Activated naive CD8-positive, alpha-beta T cell treated with anti-CD3 and anti-CD28 coated beads for 36 hours (primary cell): Measurements from ENCODE around the gene SSBP3. TPM values are rescaled to one million over a fixed set of nuclear protein-coding genes. Genes with fewer than 3 reads are reported as not detected.
A peak's percentile ranks its signal among the peaks of the same experiment; 100 is the strongest.
"Not testable (repeated sequence)": the region's sequence is repeated elsewhere in the genome, so short reads cannot be mapped to it uniquely, and the experiment has no call there.

Source experiments
- DNase-seq: peaks from one replicate; pipeline ENCODE4 v3.0.0; 2021
- H3K27ac Mint-ChIP-seq: one replicate; pipeline ENCODE4 v1.8.0; 2022; ENCODE audit warnings: mild to moderate bottlenecking, moderate library complexity, mixed read lengths
- H3K27me3 Mint-ChIP-seq: one replicate; pipeline ENCODE4 v1.8.0; 2022; ENCODE audit warnings: mild to moderate bottlenecking, mixed read lengths
- H3K36me3 Mint-ChIP-seq: one replicate; pipeline ENCODE4 v1.8.0; 2021; ENCODE audit warnings: mild to moderate bottlenecking, mixed read lengths
- H3K4me1 Mint-ChIP-seq: one replicate; pipeline ENCODE4 v1.8.0; 2021; ENCODE audit warnings: mixed read lengths
- H3K4me3 Mint-ChIP-seq: one replicate; pipeline ENCODE4 v1.8.0; 2022; ENCODE audit warnings: mild to moderate bottlenecking, moderate library complexity, mixed read lengths
- H3K9me3 Mint-ChIP-seq: one replicate; pipeline ENCODE4 v1.8.0; 2022; ENCODE audit warnings: mixed read lengths
- total RNA-seq, 2 experiments: library from RNA; stranded (reverse); gene quantifications; one replicate each; pipeline ENCODE4 v1.2.3, GENCODE V29; 2021

SSBP3 gene
- total RNA-seq, 2 experiments from 2014 or later, result 62.8 to 65.4 TPM

DNA sequence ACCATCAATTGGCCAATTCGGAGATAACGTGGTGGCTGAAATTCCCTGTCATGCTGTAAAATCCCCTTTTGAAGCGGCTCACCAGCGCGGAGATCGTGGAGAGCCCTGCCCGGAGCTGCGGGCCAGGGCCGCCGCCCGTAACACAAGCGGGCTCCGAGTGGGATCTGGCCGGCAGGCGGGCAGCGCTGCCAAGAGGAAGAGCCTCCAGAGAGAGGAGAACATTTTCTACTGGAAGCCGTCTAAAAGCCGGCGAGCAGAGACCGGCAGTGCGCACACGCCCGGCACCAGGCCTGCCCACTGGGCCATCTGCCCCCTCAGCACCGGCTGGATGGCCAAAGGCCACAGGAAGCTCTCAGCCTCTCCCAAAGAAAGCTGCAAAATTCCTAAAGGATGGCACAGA is 15.5 kb downstream of the SSBP3 start:
- Mint-ChIP-seq H3K9me3 (no peaks in the 10 kb centered on the region), H3K4me3 (no peak overlapping the region), H3K36me3 (peaks cover 15% of the 10 kb centered on the region), H3K27ac (no peak overlapping the region), H3K4me1 (peaks cover 36% of the 10 kb centered on the region), H3K27me3 (no peaks in the 10 kb centered on the region)
- no peak for DNase-seq

DNA sequence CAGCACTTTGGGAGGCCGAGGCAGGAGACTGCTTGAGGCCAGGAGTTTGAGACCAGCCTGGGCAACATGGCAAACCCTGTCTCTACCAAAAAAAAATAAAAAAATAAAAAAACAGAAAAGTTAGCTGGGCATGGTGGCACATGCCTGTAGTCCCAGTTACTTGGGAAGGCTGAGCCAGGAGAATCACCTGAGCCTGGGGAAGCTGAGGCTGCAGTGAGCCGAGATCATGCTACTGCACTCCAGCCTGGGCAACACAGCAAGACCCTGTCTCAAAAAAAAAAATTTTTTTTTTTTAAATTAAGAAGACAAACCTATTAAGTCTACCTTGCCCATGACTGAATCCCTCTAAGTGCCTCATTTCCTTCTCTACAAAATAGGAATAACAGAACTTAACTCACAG is 16.6 kb downstream of the SSBP3 start:
- not testable (repeated sequence) for H3K27me3 Mint-ChIP-seq, H3K9me3 Mint-ChIP-seq, H3K4me3 Mint-ChIP-seq, DNase-seq, H3K27ac Mint-ChIP-seq
- H3K4me1 Mint-ChIP-seq, result peaks cover 42% of the 10 kb centered on the region
- H3K36me3 Mint-ChIP-seq, result peaks cover 10% of the 10 kb centered on the region

DNA sequence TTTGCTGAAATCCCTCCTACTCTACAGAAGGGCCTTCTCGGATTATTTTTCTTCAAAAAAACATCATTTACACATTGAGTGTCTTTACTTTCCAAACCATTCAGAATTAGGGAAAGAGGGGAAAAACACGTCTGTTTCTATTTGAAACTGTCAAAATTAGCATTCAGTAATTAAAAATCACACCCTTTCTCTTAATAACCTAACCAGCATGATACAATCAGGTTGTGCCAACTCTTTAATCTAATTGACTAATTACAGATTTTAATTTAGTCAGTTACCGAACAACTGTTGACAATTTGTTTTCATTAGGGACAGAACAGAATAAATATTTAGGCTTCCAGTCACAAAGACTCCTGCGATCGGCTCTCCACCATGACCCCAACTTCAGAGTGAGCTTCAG is 18.8 kb downstream of the SSBP3 start:
- no peaks in the 10 kb centered on the region for H3K27me3 Mint-ChIP-seq

DNA sequence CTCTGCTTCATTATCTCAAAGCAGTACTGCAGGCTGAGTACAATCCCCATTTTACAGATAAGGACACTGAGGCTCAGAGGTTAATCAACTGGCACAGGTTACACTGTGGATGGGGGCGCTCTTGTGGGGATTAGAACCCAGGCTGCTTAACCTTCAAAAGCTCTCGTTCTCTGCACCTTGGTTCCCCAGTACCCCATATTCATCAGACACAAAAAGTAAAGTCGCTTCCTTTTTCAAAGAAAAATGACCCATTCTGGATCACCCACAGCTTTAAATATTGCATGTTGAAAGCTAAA is 20.5 kb downstream of the SSBP3 start:
- no peaks in the 10 kb centered on the region for H3K9me3 Mint-ChIP-seq
- H3K27me3 Mint-ChIP-seq, result no peaks in the 10 kb centered on the region
- no peak for DNase-seq
- no peak overlapping the region for H3K27ac Mint-ChIP-seq
- peaks cover 46% of the 10 kb centered on the region for H3K4me1 Mint-ChIP-seq
- H3K4me3 Mint-ChIP-seq, result no peak overlapping the region
- H3K36me3 Mint-ChIP-seq, result peaks cover 11% of the 10 kb centered on the region

More for the DNA sequence above, 18.8 kb downstream of the SSBP3 start:
- Mint-ChIP-seq H3K36me3 (peaks cover 3% of the 10 kb centered on the region), H3K4me3 (no peak overlapping the region), H3K9me3 (no peaks in the 10 kb centered on the region), H3K27ac (no peak overlapping the region), H3K4me1 (peaks cover 41% of the 10 kb centered on the region)
- no peak for DNase-seq

DNA sequence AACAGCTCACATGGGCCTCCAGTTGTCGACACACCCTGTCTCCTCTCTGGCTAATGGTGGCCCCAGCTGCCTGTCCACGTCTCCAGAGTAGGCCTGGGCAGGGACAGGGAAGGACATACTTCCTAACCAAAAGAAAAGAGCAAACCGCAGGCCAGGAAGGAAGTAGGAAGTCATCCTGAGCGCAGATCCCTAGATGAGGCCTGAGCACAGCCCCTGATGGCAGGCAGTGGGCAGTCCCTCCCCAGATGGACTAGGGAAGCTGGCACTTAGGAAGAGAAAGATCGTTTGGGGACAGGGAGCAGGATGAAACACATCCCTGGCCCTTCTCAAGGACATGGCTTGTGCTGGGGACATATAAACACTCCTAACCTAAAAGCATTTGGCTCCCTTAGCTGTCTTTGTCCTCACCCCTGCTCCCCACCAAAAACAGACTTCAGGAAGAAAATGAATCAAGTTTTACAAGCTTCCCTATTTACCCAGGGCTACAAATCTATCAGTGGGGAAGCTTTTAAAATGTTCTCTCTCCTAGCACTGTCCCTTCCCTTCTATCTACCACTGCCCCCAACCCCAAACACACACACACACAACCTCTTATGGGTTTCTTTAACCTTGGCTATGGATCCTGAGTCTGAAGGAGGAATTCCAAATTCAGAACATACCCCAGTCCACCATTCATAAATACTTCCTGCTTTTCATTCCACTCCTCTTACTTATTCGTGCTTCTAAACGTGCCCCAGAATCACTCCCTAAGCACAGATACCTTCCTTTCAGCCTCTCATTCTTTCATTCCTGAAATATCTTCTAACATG is 21.1 kb downstream of the SSBP3 start:
- peaks cover 52% of the 10 kb centered on the region for H3K4me1 Mint-ChIP-seq
- no peaks in the 10 kb centered on the region for H3K27me3 Mint-ChIP-seq
- H3K27ac Mint-ChIP-seq, result no peak overlapping the region
- DNase-seq, result no peak
- H3K4me3 Mint-ChIP-seq, result no peak overlapping the region
- H3K9me3 Mint-ChIP-seq, result no peaks in the 10 kb centered on the region
- H3K36me3 Mint-ChIP-seq, result peaks cover 16% of the 10 kb centered on the region

DNA sequence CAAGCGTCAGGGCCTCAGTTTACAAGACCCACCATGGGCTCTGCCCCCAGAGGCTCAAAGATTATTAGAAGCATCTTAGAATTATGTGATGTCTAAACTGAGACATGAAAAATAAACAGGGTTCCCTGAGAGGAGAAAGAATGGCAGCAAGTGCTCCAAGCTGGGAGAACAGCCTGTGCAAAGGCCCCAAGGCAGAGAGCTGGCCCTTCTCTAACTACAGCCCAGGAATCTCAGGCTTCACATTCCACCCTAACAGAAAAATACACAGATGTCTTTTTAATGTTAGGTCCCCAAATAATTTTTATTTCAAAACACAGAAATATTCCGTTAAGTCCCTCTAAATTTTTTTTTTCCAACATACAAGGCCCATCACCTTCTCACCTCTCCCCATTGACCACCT is 21.7 kb downstream of the SSBP3 start:
- H3K27me3 Mint-ChIP-seq, result no peaks in the 10 kb centered on the region

DNA sequence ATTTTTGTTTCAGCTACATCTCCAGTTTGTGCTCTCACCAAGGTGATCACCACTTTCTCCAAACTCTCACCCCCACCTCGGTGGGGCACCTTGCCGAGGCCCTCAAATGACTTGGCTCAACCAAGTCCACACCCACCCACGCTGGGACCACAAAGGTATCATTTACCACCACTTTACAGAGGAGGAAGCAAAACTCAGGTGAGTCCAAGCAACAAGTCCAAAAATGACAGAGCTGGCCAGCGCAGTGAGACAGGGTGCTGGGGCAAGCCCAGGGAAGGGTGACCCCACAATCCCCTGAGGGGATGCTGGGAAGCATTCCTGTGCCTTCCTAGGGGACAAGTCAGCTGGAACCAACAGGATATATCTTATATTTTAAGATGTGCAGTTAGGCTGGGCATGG is 24.7 kb downstream of the SSBP3 start:
- H3K4me3 Mint-ChIP-seq, result no peak overlapping the region
- H3K27ac Mint-ChIP-seq, result peak overlapping the region; percentile 64
- H3K4me1 Mint-ChIP-seq, result peaks cover 63% of the 10 kb centered on the region
- peaks cover 20% of the 10 kb centered on the region for H3K36me3 Mint-ChIP-seq
- H3K9me3 Mint-ChIP-seq, result no peaks in the 10 kb centered on the region
- DNase-seq, result no peak
- H3K27me3 Mint-ChIP-seq, result no peaks in the 10 kb centered on the region

More for the DNA sequence above, 21.7 kb downstream of the SSBP3 start:
- no peak overlapping the region for H3K27ac Mint-ChIP-seq
- H3K9me3 Mint-ChIP-seq, result no peaks in the 10 kb centered on the region
- no peak overlapping the region for H3K4me3 Mint-ChIP-seq
- peaks cover 56% of the 10 kb centered on the region for H3K4me1 Mint-ChIP-seq
- no peak for DNase-seq
- peaks cover 18% of the 10 kb centered on the region for H3K36me3 Mint-ChIP-seq

DNA sequence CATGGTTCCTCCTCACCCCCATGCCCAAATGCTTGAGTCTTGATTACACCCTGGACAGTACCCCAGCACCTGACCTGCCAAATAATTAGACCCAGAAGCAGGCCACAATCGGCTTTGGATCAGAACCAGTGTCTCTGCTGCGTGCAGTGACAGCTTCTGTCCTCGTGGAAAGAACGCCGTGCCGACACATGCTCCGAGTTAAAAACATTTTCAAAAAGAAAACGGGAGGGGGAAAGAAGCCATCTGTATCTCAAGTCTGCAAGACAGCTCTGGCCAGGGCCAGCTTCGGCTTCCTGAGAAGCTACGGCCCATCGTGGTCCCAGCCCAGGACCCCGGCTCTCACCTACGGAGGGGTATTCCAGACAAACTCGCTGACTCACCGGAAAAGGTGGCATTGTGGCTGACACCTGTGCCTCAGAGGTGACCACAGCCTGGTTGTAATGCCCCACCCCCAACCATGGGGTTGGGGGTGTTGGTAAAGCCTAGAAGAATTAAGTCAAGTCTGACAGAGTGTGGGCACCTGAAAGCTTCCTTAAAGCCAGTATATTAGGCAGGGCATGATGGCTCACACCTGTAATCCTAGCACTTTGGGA is 25.8 kb downstream of the SSBP3 start:
- H3K9me3 Mint-ChIP-seq, result no peaks in the 10 kb centered on the region
- DNase-seq, result peak; percentile 60
- H3K27ac Mint-ChIP-seq, result no peak overlapping the region
- H3K4me1 Mint-ChIP-seq, result peaks cover 71% of the 10 kb centered on the region
- H3K27me3 Mint-ChIP-seq, result no peaks in the 10 kb centered on the region
- no peak overlapping the region for H3K4me3 Mint-ChIP-seq
- H3K36me3 Mint-ChIP-seq, result peaks cover 25% of the 10 kb centered on the region

DNA sequence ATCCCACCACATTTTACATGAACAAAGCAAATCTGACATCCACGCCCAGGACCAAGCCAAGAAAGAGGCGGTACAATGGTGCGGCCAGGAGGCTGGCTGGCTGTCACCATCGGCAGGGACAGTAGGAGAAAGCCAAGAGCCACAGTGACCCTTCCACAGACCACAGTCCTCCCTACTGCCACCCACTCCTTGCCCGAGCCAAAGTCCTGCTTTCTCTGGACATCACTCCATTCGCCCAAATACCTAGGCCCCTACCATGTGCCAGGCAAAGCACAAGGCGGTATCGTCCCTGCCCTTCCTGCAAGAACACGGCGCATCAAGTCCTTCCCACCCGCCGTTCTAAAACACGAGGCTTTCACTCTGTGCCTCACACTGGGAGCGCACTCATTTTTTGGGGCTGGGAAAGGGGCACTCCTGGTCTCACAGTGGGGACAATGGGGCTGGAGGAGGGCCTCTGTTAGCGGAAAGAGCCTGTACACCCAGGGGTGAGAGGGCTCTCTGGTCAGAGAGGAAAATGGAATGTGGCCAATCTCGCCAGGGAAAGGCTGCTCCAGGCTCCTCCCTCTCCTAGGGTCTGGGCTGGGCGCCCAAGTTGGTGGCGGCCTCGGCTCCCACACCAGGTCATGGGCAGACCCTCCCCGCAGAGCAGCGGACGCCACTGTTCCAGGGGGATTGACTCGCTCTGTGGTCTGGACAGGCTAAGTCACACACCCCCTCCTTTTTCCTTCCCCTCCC is 26.5 kb downstream of the SSBP3 start:
- no peak overlapping the region for H3K27ac Mint-ChIP-seq
- H3K4me3 Mint-ChIP-seq, result no peak overlapping the region
- H3K27me3 Mint-ChIP-seq, result no peaks in the 10 kb centered on the region
- no peaks in the 10 kb centered on the region for H3K9me3 Mint-ChIP-seq
- H3K36me3 Mint-ChIP-seq, result peaks cover 28% of the 10 kb centered on the region
- H3K4me1 Mint-ChIP-seq, result peaks cover 73% of the 10 kb centered on the region
- no peak for DNase-seq

DNA sequence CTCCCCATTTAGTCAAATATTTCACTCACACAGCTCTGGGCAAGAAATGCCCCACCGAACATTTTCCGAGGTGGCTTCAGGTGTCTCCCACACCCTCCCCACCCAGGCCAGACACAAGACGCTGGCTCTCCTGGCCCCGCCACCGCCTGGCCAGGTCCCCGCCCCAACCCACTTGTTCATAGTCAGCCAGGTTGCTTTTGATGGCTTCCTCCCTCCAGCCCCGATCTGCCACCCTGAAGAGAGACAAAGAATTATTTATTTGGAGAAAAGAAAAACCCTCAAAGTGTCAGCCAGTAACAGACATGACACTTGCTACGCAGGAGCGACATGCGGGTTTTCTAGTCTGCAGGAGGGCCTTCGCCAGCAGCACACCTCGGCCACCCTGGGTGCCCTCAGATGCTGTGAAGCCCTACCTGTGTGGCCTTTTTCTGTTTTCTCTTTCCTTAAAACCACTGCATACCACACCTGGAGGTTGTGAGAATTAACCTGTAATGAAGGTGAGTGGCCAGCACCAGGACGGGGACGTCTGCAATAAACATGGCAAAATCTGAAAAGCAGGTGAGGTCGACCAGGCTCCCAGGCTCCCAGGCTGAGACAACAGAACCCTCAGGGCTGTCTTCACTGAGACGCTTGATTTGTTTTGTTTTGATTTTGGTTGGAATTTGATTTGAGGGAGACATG is 27.2 kb downstream of the SSBP3 start:
- H3K9me3 Mint-ChIP-seq, result no peaks in the 10 kb centered on the region
- H3K36me3 Mint-ChIP-seq, result peaks cover 28% of the 10 kb centered on the region
- DNase-seq, result no peak
- H3K27ac Mint-ChIP-seq, result no peak overlapping the region
- H3K27me3 Mint-ChIP-seq, result no peaks in the 10 kb centered on the region
- H3K4me3 Mint-ChIP-seq, result no peak overlapping the region
- H3K4me1 Mint-ChIP-seq, result peaks cover 76% of the 10 kb centered on the region

DNA sequence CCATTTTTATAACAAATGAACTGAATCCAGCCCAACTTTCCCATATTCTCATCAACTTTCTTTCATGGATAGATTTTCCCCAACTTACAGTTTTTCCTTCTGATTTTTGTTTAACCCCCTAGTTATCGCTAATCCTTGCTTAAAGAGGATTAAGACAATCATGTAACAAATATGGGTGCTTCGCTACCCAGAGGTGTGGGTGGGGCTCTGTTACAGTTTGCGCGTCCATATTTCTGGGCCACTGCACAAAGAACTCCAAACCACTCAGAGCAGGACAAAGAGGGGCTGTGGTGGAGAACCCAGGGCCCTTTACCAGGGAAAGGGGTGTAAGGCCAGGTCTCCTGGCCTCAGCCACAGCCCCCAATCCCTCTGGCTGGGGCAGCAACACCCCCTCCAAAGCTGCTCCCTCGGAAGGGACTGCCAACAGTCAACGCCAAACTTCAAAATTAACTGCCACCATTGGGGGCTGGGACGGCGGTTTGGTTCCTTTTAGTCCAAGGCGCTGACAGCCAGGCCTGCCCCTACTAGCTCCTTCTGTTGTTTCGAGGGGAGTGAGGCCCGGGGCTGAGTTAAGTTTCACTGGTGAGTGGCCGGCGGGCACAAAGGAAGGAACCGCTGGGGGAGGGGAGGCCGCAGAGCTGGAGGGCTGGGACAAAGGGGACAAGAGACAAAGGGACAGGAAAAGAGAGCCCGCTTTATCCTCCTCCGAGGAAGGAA is 27.9 kb downstream of the SSBP3 start:
- no peak for DNase-seq
- peaks cover 28% of the 10 kb centered on the region for H3K36me3 Mint-ChIP-seq
- no peak overlapping the region for H3K27ac Mint-ChIP-seq
- no peaks in the 10 kb centered on the region for H3K27me3 Mint-ChIP-seq
- H3K9me3 Mint-ChIP-seq, result no peaks in the 10 kb centered on the region
- peaks cover 77% of the 10 kb centered on the region for H3K4me1 Mint-ChIP-seq
- H3K4me3 Mint-ChIP-seq, result no peak overlapping the region

DNA sequence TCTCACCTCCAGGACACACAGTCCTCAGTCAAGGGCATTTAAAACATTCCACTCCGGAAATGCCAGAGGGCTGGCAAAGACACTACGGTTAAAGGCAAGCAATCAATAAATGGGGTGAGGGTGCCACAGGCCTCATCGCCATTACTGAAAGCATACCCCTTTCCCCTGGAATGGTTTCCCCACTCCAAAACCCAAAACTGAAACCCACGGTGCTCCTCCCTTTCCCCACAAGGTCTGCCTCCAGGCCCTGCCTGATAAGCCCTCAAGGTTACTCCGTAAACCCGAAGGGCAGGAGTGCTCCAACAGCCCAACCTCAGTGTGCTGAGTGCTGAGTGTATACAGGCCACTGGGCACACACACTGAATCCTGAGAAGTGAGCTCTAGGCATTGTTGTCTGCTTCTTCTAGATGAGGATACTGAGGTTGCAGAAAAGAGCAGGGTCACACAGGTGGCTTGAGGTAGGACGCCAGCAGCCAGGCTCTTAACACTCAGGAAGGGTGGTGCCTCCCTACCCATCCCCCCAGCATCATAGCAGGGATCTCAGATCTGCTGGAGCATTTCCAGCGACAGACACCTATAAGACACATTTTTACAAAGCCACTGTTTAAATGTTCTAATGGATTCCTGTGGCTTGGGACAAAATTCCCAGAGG is 29.0 kb downstream of the SSBP3 start:
- Mint-ChIP-seq H3K27me3 (no peaks in the 10 kb centered on the region), H3K36me3 (peaks cover 31% of the 10 kb centered on the region), H3K4me3 (no peak overlapping the region), H3K9me3 (no peaks in the 10 kb centered on the region), H3K27ac (peak overlapping the region; percentile 70), H3K4me1 (peaks cover 85% of the 10 kb centered on the region)
- DNase-seq, result no peak

DNA sequence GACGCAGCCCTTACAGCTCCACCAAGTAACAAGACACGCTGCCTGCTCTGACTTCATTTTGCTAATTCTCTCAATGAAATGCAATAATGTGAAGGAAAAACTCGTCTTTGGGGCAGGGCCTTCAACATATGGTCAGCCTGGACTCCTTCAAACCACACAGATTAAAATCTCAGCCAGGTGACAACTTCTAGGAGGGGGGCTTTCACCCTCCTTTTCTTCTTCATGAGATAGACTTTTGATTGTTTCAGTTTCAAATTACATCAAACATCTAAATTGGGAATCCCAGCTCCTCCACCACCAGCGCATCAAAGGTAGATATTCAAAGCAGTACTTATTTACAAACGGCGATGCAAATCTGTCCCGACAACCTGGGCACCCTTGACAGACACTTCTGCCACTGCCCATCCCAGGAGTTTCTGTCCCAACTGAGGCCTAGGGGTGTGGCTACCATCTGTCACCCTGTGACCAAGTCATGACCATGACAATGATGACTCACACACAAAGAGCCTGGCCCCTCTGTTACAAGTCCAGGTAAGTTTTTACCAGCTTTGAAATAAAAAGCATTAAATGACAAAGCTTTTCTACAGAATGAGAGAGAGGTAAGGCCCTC is 29.7 kb downstream of the SSBP3 start:
- DNase-seq, result peak; percentile 50

More for the DNA sequence above, 29.7 kb downstream of the SSBP3 start:
- peaks cover 31% of the 10 kb centered on the region for H3K36me3 Mint-ChIP-seq
- H3K4me3 Mint-ChIP-seq, result peak overlapping the region; percentile 8
- H3K4me1 Mint-ChIP-seq, result peaks cover 87% of the 10 kb centered on the region
- H3K27me3 Mint-ChIP-seq, result no peaks in the 10 kb centered on the region
- peak overlapping the region; percentile 70 for H3K27ac Mint-ChIP-seq
- H3K9me3 Mint-ChIP-seq, result no peaks in the 10 kb centered on the region
